Hepatocyte (in vitro differentiated cells): ENCODE measurements around the gene SNX2.

ENCODE experiments used
- CTCF ChIP-seq: fragments of 200-600 bp; sonication (generic); IDR thresholded peaks from 2 replicates; pipeline ENCODE4 v1.5.1; 2016; ENCODE audit warnings: antibody characterized with exemption, mild to moderate bottlenecking; ENCODE audit not compliant: poor library complexity
- EZH2 ChIP-seq: fragments of 200-600 bp; sonication (generic); IDR thresholded peaks from 2 replicates; pipeline ENCODE4 v1.6.1; 2016; ENCODE audit warnings: antibody characterized with exemption, mild to moderate bottlenecking, borderline replicate concordance
- EZH2phosphoT487 ChIP-seq: fragments of 200-600 bp; sonication (generic); IDR thresholded peaks from one replicate; pipeline ENCODE4 v1.6.1; 2018; ENCODE audit warnings: antibody characterized with exemption, mild to moderate bottlenecking, low read depth, moderate library complexity; ENCODE audit not compliant: unreplicated experiment, severe bottlenecking

- TF ChIP-seq CTCF (no peak), EZH2 (no peak), EZH2phosphoT487 (no peak)
These were observed 29.3 kb upstream of the SNX2 start for GRCh38 chr5:122745597-122745996.
